ENCODE results near the gene LRRC8E. TPM values are rescaled to one million over a fixed set of nuclear protein-coding genes. Genes with fewer than 3 reads are reported as not detected.

Gene LRRC8E
- polyA plus RNA-seq, 1 donor (not counting 4 experiments of a cell fraction or from before 2014, with no cell fraction given), result 13.5 TPM

GRCh38 chr19:7910321-7911161, 22.2 kb downstream of the LRRC8E start:
- TF ChIP-seq CTCF (optimal IDR thresholded peaks at IDR 0.05 in 1 of 3, IDR thresholded peaks at IDR 0.05 in 1 of 3, conservative IDR thresholded peaks at IDR 0.05 in 1 of 3; ENCODE audit: extremely low read depth in 1 of 3, insufficient read depth in 2 of 3, low read length in 3 of 3), result no peak
- TF ChIP-seq EZH2 (IDR thresholded peaks at IDR 0.05; ENCODE audit: low read length), result no peak
- no peak for FAIRE-seq
- Histone ChIP-seq H3K4me2 (ENCODE audit: control insufficient read depth, extremely low read depth, insufficient read depth, low read depth, low read length) (no peak overlapping the region), H3K36me3 (ENCODE audit: control insufficient read depth in 2 of 2, extremely low read depth in 1 of 2, insufficient read depth in 2 of 2, low read length in 2 of 2) (peaks cover 7 to 11% of the 10 kb centered on the region in 2 experiments), H3K4me1 (ENCODE audit: control insufficient read depth, extremely low read depth, insufficient read depth, low read length) (peaks cover 11% of the 10 kb centered on the region), H3K27me3 (ENCODE audit: control insufficient read depth, extremely low read depth, insufficient read depth, low read length) (peaks cover under 1% of the 10 kb centered on the region), H3K4me3 (ENCODE audit: control insufficient read depth in 2 of 3, extremely low read depth in 1 of 3, insufficient read depth in 2 of 3, low read depth in 1 of 3, low read length in 3 of 3) (no peak overlapping the region), H4K20me1 (ENCODE audit: control insufficient read depth, extremely low read depth, insufficient read depth, low read length) (peaks cover 5% of the 10 kb centered on the region), H3K9me3 (ENCODE audit: control insufficient read depth, low read depth, low read length) (no peaks in the 10 kb centered on the region), H3K9ac (ENCODE audit: control insufficient read depth, extremely low read depth, insufficient read depth, low read length) (no peak overlapping the region), H3K79me2 (ENCODE audit: control insufficient read depth, insufficient read depth, low read length) (peaks cover 23% of the 10 kb centered on the region), H3K9me1 (ENCODE audit: control insufficient read depth, extremely low read depth, insufficient read depth, low read length) (no peaks in the 10 kb centered on the region), H3K27ac (ENCODE audit: control insufficient read depth, insufficient read depth, low read length) (no peak overlapping the region), H2AFZ (ENCODE audit: control insufficient read depth, low read length) (no peak overlapping the region)
- dilution Hi-C loops (cut with MboI; ENCODE audit: extremely low pct_ligation_motif_present, low sequenced_read_pairs), result no loop called here
- DNase-seq (ENCODE audit: low read depth, low spot score), result no peak

- Histone ChIP-seq H3K9ac (ENCODE audit: control insufficient read depth, extremely low read depth, insufficient read depth, low read length) (no peak overlapping the region), H2AFZ (ENCODE audit: control insufficient read depth, low read length) (no peak overlapping the region), H3K4me3 (ENCODE audit: control insufficient read depth in 2 of 3, extremely low read depth in 1 of 3, insufficient read depth in 2 of 3, low read depth in 1 of 3, low read length in 3 of 3) (no peak overlapping the region), H3K4me2 (ENCODE audit: control insufficient read depth, extremely low read depth, insufficient read depth, low read depth, low read length) (no peak overlapping the region), H4K20me1 (ENCODE audit: control insufficient read depth, extremely low read depth, insufficient read depth, low read length) (peaks cover 5% of the 10 kb centered on the region), H3K27ac (ENCODE audit: control insufficient read depth, insufficient read depth, low read length) (no peak overlapping the region), H3K9me3 (ENCODE audit: control insufficient read depth, low read depth, low read length) (no peaks in the 10 kb centered on the region), H3K27me3 (ENCODE audit: control insufficient read depth, extremely low read depth, insufficient read depth, low read length) (peaks cover 10% of the 10 kb centered on the region), H3K4me1 (ENCODE audit: control insufficient read depth, extremely low read depth, insufficient read depth, low read length) (peaks cover 9% of the 10 kb centered on the region), H3K9me1 (ENCODE audit: control insufficient read depth, extremely low read depth, insufficient read depth, low read length) (no peaks in the 10 kb centered on the region), H3K79me2 (ENCODE audit: control insufficient read depth, insufficient read depth, low read length) (peaks cover 14% of the 10 kb centered on the region), H3K36me3 (ENCODE audit: control insufficient read depth in 2 of 2, extremely low read depth in 1 of 2, insufficient read depth in 2 of 2, low read length in 2 of 2) (peaks cover 7 to 11% of the 10 kb centered on the region in 2 experiments)
- dilution Hi-C loops (cut with MboI; ENCODE audit: extremely low pct_ligation_motif_present, low sequenced_read_pairs), result no loop called here
- FAIRE-seq, result no peak
- TF ChIP-seq EZH2 (IDR thresholded peaks at IDR 0.05; ENCODE audit: low read length) (no peak), CTCF (optimal IDR thresholded peaks at IDR 0.05 in 1 of 3, IDR thresholded peaks at IDR 0.05 in 1 of 3, conservative IDR thresholded peaks at IDR 0.05 in 1 of 3; ENCODE audit: extremely low read depth in 1 of 3, insufficient read depth in 2 of 3, low read length in 3 of 3) (no peak)
- no peak for DNase-seq (ENCODE audit: low read depth, low spot score)
Measured at GRCh38 chr19:7911508-7912143, 23.3 kb downstream of the LRRC8E start.

Measured in keratinocyte (primary cell).